Activated CD4-positive, alpha-beta T cell treated with anti-CD3 and anti-CD28 coated beads, Interleukin-2, amount 50 U/mL, for 48 hours (primary cell): Measurements from ENCODE around the gene MIGA1.

ENCODE experiments used
- DNase-seq, 2 experiments: peaks; one replicate each; pipeline ENCODE4 v3.0.0-alpha.2; 2020

The MIGA1 gene

GRCh38 chr1:77925518-77925917 lies 146.1 kb downstream of the MIGA1 start:
- DNase-seq = no peak

- no peak for DNase-seq
Measured at GRCh38 chr1:77925956-77926355, 146.5 kb downstream of the MIGA1 start.

- no peak for DNase-seq
Measured at GRCh38 chr1:77926561-77927357, 147.3 kb downstream of the MIGA1 start.

GRCh38 chr1:77927414-77927813 lies 148.0 kb downstream of the MIGA1 start:
- DNase-seq = no peak
